Stimulated activated CD4-positive, alpha-beta T cell treated with anti-CD3 and anti-CD28 coated beads, Interleukin-1b, Interleukin-23, amount 100 ng/mL, for 1 hour (primary cell): ENCODE measurements around the gene IL12RB2.
"Not testable (repeated sequence)": the region's sequence is repeated elsewhere in the genome, so short reads cannot be mapped to it uniquely, and the experiment has no call there.

ENCODE experiments used
- DNase-seq, 2 donors: peaks; one replicate each; pipeline ENCODE4 v3.0.0-alpha.2; 2020; ENCODE audit warnings: low read depth in 2 of 2

Gene IL12RB2

DNA sequence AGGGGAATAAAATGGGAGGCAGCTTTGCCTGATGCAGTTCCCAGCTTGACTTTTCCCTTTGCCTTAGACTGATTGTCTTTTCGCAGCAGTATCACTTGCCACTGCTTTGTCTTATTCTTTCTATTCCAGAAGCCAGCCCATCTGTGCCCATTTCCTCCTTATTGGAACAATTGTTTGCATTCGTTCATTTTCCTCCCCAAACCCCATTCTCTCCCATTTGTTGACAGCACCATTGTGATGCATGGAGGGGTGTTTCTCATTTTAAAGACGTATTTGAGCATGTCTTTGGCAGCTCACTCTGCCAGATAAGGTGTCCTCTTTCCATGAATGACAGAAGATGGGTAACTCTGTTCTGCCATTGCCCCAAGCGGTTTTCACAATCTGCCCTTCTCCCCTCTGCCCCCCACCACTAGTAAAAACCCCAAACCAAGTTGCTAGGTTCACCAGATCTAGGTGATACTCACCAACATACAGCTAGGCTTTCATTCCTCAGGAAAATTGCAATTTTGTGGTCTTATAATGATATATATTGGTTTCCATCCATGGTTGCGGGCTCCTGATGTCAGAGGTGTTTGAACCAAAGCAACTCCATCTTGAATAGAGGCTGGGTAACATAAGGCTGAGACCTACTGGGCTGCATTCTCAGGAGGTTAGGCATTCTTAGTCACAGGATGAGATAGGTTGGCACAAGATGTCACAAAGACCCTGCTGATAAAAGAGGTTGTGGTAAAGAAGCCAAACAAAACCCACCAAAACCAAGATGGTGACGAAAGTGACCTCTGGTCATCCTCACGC is 91.7 kb downstream of the IL12RB2 start:
- no peak for DNase-seq

DNA sequence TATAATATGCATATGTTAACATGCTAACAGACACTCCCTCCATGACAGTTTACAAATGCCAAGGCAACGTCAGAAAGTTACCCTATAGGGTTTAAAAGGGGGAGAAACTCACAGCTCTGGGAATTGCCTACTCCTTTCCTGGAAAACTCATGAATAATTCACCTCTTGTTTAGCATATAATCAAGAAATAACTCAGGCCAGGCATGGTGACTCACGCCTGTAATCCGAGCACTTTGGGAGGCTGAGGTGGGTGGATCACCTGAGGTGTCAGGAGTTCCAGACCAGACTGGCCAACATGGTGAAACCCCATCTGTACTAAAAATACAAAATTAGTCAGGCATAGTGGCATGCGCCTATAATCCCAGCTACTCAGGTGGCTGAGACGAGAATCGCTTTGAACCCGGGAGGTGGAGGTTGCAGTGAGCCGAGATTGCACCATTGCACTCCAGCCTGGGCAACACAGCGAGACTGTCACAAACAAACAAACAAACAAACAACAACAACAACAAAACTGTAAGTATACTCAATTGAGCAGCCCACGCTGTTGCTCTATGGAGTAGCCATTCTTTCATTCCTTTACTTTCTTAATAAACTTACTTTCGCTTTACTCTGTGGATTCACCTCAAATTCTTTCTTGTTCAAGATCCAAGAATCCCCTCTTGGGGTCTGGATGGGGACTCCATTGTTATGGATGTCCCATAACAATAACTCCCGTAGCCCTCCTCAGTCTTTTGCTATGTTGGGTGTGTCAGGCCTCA is 92.5 kb downstream of the IL12RB2 start:
- DNase-seq: not testable (repeated sequence)

DNA sequence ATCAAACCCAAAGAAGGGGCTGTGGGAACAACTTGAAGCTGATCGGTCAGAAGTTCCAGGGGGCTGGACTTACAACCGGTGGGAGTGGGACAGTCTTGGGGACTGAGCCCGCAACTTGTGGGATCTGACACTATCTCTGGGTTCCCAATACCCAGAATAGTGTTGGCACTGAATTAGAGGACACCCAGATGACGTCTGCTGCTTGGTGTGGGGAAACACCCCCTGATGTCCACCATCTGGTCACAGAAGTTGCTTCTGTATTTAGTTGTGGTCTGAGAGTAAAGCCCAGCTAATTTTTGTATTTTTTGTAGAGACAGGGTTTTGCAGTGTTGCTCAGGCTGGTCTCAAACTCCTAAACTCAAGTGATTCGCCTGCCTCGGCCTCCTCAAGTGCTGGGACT is 93.8 kb downstream of the IL12RB2 start:
- DNase-seq: no peak

DNA sequence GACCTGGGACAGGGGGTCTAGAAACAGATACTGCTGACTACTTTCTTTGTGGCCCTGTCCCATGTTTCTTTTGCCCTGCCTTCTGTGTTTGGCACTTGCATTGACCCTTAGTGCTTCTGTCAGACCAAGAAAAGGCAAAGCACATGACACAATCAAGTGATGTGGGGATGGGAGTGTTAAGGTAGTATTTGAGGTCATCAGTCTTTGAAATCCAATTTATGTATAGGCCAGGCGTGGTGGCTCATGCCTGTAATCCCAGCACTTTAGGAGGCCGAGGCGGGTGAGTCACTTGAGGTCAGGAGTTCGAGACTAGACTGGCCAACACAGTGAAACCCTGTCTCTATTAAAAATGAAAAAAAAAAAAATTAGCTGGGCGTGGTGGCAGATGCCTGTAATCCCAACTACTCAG is 96.5 kb downstream of the IL12RB2 start:
- DNase-seq: no peak

DNA sequence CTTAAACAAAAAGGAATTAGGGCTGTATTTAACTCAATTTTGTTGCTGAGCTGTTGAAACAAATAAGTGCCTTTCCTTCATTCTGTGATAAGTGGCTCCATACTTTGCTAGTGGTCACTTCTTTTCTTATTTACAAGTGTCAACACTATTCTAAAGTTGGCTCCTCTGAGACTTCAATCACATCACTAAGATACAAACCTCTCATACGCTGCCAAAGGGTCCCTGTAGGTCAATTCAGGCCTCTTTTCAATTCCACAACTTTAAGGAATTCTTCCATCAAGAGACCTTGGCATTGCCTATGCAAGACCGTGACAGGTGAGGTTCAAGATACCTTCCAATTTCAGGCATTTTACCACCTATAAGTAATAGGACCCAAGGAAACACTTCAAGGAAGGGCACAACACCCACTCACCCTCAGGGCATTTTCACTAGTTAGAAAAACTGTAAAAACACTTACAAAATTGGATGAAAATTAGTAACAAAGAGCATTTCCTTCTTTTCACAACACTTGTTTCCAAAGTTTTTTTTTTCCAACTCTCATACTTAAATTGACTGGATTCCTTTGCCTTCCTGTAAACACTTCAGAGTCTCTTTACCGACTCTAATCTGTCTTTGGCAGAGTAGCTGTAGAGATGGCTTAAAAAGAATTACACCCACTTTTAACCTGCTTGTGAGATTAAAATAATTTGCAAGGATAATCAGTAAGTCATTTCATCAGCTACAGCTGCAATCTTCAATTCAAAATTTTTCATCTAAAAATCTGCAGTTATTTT is 98.0 kb downstream of the IL12RB2 start:
- DNase-seq: no peak

DNA sequence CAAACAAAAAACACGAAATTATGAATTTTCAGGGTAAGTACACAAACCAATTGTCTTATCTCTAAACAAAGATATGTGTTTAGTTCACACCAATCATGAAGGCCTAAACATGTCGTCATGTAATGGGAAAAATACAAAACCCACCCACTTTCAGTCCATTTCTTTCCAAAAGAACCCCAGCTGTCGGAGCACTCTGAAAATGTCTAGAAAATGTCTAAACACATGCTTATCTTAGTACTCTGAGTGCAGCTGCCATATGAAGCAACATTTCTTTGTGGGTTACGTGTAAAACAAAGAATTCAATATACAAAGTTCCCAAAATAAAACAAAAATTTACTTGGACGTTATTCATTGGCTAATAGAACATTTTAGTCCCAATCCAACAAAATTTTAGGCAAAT is 99.8 kb downstream of the IL12RB2 start:
- DNase-seq: no peak

DNA sequence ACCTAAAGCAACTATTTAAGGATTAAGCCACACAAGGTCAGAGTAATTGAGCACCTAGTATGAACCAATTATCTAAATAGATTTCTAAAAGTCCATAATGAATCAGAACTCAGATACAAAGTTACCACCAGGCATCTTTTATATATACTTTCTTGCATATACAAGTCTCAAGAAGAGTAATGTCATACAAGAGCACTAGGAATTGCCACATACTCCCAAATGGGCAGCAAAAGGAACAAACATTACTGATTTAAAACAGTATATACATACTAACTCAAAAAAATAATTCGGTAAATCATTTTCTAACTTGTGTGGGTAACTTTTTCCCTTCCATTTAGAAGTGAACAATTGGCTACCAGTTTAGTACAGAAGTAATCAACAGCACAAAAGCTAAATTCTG is 100.5 kb downstream of the IL12RB2 start:
- DNase-seq: no peak

DNA sequence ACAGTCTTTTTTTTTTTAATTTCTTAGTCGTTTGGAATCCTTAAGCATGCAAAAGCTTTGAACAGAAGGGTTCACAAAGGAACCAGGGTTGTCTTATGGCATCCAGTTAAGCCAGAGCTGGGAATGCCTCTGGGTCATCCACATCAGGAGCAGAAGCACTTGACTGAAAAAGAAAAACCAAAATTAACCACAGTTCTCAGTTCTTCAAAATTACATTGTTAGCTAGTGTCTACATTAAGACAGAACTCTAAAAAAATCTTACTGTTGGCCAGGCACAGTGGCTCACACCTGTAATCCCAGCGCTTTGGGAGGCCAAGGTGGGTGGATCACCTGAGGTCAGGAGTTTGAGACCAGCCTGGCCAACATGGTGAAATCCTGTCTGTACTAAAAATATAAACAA is 105.4 kb downstream of the IL12RB2 start:
- not testable (repeated sequence) for DNase-seq

DNA sequence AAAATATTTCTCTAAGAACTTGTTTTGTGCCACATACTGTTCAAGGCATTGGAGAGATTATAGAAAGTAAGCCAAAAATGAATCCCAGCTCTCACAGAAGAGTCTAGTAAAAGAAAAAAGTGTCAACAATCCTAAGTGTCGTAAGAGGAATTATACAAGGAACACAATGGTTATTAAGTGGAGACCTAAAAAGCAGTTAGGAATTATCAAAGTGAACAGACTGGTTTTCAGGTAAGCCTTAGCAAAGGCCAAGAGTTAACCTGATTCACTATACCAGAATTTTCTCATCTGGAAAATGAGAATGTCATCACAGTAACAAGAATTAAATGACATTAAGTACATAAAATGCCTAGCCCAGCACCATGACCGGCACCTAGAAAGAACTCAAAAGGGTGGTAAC is 106.9 kb downstream of the IL12RB2 start:
- DNase-seq: no peak

DNA sequence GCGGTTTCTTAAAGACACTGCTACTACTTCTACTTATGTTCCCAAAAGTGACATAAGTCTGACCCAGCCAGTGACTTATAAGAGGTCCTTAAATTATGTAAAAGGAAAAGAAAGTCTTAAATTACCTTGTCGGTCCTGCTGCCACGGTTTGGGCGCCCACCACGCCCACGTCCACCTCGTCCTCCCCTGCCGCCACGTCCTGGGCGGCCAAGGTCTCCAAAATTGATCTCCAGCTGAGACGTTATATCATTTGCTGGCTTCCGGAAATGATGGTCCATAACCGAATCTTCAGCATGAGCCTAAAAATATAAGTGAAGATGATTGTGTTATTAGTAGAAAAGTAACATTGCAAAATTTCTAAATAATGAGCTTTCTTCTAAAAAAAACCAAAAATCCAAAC is 107.4 kb downstream of the IL12RB2 start:
- no peak for DNase-seq

DNA sequence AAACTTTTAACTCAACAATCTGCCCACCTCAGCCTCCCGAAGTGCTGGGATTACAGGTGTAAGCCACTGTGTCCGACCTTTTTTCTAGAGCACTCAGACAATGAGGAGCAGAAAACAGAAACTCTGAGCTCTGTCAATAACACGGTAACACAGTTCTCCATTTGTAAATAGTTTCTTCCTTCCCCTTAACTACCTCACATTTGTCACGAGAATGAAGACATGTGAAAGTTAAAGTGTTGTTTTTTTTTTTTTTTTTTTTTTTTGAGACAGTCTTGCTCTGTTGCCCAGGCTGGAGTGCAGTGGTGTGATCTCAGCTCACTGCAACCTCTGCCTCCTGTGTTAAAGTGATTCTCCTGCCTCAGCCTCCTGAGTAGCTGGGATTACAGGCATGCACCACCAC is 110.1 kb downstream of the IL12RB2 start:
- DNase-seq: not testable (repeated sequence)

DNA sequence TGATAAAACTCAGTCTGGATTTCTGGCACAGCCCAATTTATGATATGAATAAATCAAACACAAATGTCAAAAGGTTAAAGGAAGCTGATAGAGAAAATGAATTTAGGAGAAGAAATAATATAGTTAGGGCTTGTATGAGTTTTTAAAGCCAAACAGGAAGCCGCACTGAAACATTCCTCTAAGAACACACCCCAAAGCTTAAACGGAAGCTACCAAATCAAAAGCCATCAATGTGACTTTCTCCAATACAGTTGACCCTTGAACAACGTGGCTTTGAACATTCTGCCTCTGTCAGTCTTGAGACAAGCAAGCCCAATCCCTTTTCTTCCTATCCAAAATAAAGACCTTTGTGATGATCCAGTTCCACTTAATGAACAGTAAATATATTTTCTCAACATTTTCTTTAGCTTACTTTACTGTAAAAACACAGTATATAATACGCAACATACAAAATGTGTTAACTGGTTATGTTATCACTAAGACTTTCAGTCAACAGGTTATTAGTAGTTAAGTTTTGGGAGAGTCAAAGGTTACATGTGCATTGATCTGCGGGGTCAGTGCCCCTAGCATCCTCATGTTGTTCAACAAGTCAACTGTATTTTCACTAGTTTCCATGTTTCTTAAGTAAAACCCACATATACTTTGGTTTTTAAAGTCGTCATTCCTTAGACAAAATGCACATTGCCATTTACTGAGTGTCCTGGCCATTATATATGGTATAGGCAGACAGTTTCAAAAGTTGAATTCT is 111.3 kb downstream of the IL12RB2 start:
- no peak for DNase-seq

DNA sequence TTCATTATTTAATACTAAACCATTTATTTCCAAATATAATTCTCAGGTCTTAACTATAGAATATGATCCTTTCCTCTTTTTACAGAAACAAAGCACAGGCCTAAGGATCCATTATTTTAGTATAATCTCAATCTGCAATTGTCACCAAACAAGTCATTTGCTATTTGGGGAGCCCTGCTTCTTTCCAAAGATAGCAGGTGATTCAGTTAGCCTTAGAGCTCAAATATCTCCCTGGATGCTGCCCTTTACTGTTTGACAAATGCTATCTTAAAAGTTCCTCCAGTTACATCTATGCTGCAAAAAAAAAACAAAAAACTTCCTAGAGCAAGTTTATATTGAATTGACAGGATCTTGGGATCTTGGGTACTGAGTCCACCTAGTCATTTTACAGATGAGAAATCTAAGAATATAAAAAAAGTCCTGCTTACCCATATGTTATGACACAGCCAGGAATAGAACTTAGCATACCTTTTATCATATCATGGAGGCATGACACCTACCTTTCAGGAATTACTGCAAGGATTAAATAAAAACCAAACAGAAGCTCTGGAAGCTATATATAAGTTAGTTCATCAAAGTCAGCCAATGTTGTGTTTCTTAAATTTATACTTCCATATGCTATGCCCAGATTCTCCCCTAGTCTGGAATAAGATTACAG is 113.3 kb downstream of the IL12RB2 start:
- no peak for DNase-seq

DNA sequence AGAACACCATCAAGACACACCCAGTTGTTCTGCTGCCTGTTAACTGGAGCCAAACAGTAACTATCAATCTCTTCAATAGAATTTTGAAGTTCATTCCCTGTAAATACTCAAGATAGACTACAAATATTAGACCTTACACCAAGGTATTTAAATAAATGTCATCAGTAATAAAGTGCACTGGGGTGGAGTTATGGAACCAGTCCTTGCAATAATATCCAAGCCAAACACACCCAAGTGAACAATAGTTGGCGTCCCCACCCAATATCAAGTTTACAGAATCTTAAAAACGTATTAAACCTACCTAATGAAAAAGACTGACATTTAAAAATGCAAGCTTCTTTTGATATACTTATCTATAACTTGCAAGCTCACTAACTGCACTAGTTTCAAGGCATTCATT is 119.8 kb downstream of the IL12RB2 start:
- DNase-seq: no peak

DNA sequence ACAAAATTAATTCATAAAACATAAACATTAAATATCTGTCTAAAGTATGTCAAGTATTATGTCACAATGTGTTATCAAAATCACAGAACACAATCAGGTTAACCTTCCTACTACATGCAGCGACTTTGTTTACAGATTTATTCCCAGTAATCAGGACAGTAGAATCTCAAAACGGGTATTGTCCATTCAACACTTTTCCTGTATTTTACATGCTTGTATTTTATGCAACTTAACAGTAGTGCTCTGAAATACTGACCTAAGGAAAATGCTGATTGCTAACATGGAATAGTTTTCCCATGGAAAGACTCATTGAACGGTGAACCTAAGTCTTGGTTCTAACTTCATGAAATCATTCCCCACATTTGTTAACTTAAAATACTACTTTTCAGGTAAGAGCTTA is 120.3 kb downstream of the IL12RB2 start:
- no peak for DNase-seq

DNA sequence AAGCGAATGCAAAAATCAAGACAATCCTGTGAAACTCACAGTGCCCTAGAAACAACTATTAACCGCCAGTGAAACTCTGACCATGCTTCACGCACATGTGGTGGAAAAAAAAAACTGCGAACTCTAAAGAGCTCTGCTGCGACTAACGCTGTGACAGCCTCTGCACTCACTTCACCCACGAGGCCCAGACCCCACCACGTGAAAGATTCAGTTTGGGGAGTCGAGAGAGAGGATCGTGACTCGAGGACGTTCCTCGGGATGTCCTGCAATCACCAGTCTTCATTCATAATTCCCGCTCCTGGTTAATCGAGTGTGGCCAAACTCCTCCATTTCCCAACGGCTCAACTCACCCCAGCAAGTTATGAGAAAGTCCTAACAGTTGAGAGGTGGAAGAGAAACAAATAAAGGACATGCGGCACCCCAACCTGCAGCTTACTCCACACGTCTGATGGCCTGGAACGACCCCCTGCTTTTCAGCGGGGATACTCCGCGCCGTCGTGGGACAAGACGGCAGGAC is 121.4 kb downstream of the IL12RB2 start:
- peak in 1 of 2 donors; percentile 22 for DNase-seq

DNA sequence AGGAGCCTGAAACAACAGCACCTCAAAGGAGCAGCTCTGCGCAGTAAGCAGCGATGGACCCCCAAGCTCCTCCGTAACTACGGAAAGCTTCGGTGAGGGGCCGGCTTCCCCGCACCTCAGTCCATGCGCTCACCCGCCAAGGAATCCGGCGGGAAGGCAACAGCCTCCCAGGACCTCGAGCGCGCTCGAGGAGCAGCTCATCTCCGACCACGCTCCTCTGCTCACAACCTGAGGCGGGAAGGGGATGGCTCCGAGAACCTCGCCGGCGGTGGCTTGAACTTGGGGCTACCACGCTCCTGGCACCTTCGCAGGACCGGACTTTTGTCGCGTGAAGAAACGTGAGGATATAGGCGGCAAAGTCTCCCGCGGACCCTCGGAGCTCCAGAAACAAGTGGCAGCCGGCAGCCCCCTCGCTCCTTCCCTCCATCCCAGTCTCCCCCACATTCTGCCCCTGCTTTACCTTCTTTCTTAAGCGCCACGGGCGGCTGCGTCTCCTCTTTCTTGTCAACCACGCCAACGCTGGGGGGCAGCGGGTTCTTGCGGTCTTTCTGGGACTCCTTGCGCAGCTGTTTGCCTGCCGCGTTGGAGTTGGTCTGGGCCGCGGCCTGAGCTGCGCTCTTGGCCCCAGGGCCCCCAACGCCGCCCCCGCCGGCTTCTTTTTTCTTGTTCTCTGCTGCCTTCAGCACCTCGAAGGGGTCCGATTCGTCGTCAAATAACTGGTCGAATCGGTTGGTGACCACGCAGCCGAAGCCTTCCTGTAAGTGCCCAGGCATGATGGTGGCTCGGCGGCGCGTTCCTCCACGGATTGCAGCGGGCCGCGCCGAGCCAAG is 122.1 kb downstream of the IL12RB2 start:
- peak in 1 of 2 donors; percentile 20 for DNase-seq

DNA sequence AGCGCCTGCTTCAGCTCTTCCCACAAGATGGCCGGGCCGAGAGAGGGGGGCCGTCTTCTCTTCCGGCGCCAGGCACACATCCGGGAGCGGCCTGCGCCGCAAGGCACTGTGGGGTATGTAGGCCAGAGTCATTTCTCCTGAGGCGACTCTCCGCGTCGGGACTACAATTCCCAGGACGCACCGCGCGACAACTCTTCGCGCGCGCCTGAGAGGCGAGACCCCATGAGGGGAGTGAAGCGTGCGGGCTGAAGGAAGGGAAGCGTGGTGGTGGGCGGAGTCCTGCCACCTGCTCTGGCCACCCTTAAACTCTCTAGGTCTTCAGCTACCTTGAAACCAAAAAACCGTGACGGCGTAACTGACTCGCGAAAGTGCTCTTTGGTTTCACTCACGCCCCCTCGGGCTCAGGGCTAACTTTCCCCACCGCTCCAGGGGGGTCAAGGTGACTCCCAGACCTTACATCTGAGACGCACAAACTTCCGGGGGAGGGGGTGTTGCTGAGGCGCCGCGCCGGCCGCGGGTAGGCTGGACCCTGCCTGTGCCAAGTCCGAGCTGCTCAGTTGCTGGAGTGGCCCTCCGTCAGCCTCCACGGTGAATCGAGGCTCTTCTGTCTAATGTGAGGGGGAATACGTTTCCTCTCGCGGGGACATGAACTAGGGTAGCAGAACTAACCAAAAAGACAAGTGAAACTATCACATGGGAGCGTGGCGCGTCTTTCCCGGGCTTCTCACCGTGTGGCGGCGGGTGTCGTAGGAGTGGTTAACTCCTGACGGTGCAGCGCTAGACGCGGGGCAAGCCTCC is 122.9 kb downstream of the IL12RB2 start, which contains the start of gene SERBP1:
Gene SERBP1 (minus strand): TSS at position 45 of the 798 bp plus-strand sequence. CDS start 102 bp downstream, outside the sequence.
- DNase-seq: peak; percentile 78 to 84

DNA sequence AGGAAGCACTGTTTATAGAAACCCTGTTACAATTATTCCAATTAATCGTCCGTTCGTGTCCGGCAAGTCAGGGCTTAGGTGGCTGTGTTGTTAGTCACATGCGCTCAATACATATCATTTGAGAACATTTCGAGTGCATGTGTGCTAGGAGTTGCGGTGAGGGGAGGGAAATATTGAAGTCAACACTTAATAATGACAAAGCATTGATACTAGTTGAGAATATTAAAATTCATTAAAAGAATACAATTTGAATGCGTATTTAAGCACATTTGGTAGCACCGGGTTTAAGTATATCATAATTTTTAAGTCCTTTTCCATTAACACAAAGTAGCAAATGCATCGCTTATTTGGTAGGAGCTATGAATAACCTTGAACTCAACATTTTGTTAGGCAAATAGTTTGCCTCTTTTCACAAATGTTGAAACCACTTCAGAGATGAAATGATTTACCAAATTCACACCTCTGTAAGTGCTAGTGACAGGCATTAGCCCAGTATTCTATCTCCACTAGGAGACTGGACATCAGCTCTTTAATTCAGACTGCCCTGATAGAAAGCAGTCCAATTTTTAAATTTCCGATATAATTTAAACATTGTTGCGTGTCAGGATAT is 123.6 kb downstream of the IL12RB2 start:
- DNase-seq: no peak
